ENCODE measurements around the gene COMMD1. TPM values are rescaled to one million over a fixed set of nuclear protein-coding genes. Genes with fewer than 3 reads are reported as not detected.

The COMMD1 gene
- total and polyA plus RNA-seq, 2 experiments from 2014 or later: 54.9 to 83.7 TPM

DNA sequence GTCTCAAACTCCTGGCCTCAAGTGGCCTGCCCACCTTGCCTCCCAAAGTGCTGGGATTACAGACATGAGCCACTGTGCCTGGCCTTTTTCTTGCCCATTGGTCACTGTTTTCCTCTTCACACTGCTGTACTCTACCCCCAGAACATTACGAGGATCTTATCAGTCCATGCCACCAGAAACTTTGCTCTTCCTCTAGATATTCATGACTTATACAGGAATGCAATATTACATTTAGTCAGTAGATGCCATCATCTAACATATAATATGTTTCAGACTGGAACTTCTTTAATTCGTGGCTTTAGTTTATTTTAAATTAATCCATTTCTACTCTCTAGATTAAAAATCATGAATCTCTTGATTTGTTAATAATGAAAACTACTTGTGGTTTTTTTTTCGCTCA is 135.5 kb downstream of the COMMD1 start:
- Histone ChIP-seq H3K27ac (ENCODE audit: low read depth) (no peak overlapping the region), H3K27me3 (ENCODE audit: insufficient read depth) (no peaks in the 10 kb centered on the region), H4K20me1 (replicated peaks; ENCODE audit: insufficient read depth) (no peaks in the 10 kb centered on the region), H3K4me3 (no peak overlapping the region), H3K79me2 (replicated peaks; ENCODE audit: insufficient read depth) (no peaks in the 10 kb centered on the region), H2AFZ (no peak overlapping the region), H3K36me3 (ENCODE audit: insufficient read depth) (no peaks in the 10 kb centered on the region), H3F3A (replicated peaks; ENCODE audit: low read depth) (no peaks in the 10 kb centered on the region), H3K4me2 (no peak overlapping the region), H3K9me2 (ENCODE audit: insufficient read depth) (no peaks in the 10 kb centered on the region), H3K4me1 (ENCODE audit: insufficient read depth) (0 out of 2 replicates have a peak, but pooled peaks cover 4% of the 10 kb centered on the region)
- Mint-ChIP-seq H3K27ac (no peak overlapping the region), H3K4me3 (no peak overlapping the region), H3K36me3 (ENCODE audit: low read depth) (peaks cover 29% of the 10 kb centered on the region; the same call in 2 of the 3 replicates), H3K9me3 (peaks cover 20% of the 10 kb centered on the region), H3K27me3 (ENCODE audit: insufficient read depth, low read depth, poor library complexity) (no peaks in the 10 kb centered on the region), H3K4me1 (peaks cover 6% of the 10 kb centered on the region; the same call in 1 of the 3 replicates)
- DNase-seq (ENCODE audit: low spot score): no peak
- TF ChIP-seq, protein P1, sequence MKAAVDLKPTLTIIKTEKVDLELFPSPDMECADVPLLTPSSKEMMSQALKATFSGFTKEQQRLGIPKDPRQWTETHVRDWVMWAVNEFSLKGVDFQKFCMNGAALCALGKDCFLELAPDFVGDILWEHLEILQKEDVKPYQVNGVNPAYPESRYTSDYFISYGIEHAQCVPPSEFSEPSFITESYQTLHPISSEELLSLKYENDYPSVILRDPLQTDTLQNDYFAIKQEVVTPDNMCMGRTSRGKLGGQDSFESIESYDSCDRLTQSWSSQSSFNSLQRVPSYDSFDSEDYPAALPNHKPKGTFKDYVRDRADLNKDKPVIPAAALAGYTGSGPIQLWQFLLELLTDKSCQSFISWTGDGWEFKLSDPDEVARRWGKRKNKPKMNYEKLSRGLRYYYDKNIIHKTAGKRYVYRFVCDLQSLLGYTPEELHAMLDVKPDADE (IDR thresholded peaks at IDR 0.05): no peak
- TF ChIP-seq STAT1 (IDR thresholded peaks at IDR 0.05; ENCODE audit: unreplicated experiment) (no peak), ZNF331 (CRISPR knock-in tag; IDR thresholded peaks at IDR 0.05; ENCODE audit: low read depth) (no peak), NANOG (IDR thresholded peaks at IDR 0.05; ENCODE audit: borderline replicate concordance) (no peak), EZH2 (IDR thresholded peaks at IDR 0.05; ENCODE audit: low read depth, unreplicated experiment) (no peak), EZH2phosphoT487 (IDR thresholded peaks at IDR 0.05; ENCODE audit: unreplicated experiment) (no peak), POLR2AphosphoS5 (IDR thresholded peaks at IDR 0.05; ENCODE audit: low read depth) (no peak), ZNF114 (CRISPR knock-in tag; IDR thresholded peaks at IDR 0.05) (no peak), CREB1 (CRISPR knock-in tag; IDR thresholded peaks at IDR 0.05; ENCODE audit: low read depth) (no peak), JUNB (IDR thresholded peaks at IDR 0.05; ENCODE audit: unreplicated experiment) (no peak)
- TF ChIP-seq, protein P2, sequence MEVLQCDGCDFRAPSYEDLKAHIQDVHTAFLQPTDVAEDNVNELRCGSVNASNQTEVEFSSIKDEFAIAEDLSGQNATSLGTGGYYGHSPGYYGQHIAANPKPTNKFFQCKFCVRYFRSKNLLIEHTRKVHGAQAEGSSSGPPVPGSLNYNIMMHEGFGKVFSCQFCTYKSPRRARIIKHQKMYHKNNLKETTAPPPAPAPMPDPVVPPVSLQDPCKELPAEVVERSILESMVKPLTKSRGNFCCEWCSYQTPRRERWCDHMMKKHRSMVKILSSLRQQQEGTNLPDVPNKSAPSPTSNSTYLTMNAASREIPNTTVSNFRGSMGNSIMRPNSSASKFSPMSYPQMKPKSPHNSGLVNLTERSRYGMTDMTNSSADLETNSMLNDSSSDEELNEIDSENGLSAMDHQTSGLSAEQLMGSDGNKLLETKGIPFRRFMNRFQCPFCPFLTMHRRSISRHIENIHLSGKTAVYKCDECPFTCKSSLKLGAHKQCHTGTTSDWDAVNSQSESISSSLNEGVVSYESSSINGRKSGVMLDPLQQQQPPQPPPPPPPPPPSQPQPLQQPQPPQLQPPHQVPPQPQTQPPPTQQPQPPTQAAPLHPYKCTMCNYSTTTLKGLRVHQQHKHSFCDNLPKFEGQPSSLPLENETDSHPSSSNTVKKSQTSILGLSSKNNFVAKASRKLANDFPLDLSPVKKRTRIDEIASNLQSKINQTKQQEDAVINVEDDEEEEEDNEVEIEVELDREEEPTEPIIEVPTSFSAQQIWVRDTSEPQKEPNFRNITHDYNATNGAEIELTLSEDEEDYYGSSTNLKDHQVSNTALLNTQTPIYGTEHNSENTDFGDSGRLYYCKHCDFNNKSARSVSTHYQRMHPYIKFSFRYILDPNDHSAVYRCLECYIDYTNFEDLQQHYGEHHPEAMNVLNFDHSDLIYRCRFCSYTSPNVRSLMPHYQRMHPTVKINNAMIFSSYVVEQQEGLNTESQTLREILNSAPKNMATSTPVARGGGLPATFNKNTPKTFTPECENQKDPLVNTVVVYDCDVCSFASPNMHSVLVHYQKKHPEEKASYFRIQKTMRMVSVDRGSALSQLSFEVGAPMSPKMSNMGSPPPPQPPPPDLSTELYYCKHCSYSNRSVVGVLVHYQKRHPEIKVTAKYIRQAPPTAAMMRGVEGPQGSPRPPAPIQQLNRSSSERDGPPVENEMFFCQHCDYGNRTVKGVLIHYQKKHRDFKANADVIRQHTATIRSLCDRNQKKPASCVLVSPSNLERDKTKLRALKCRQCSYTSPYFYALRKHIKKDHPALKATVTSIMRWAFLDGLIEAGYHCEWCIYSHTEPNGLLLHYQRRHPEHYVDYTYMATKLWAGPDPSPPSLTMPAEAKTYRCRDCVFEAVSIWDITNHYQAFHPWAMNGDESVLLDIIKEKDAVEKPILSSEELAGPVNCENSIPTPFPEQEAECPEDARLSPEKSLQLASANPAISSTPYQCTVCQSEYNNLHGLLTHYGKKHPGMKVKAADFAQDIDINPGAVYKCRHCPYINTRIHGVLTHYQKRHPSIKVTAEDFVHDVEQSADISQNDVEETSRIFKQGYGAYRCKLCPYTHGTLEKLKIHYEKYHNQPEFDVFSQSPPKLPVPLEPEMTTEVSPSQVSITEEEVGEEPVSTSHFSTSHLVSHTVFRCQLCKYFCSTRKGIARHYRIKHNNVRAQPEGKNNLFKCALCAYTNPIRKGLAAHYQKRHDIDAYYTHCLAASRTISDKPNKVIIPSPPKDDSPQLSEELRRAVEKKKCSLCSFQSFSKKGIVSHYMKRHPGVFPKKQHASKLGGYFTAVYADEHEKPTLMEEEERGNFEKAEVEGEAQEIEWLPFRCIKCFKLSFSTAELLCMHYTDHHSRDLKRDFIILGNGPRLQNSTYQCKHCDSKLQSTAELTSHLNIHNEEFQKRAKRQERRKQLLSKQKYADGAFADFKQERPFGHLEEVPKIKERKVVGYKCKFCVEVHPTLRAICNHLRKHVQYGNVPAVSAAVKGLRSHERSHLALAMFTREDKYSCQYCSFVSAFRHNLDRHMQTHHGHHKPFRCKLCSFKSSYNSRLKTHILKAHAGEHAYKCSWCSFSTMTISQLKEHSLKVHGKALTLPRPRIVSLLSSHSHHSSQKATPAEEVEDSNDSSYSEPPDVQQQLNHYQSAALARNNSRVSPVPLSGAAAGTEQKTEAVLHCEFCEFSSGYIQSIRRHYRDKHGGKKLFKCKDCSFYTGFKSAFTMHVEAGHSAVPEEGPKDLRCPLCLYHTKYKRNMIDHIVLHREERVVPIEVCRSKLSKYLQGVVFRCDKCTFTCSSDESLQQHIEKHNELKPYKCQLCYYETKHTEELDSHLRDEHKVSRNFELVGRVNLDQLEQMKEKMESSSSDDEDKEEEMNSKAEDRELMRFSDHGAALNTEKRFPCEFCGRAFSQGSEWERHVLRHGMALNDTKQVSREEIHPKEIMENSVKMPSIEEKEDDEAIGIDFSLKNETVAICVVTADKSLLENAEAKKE (CRISPR knock-in tag; IDR thresholded peaks at IDR 0.05): no peak
- TF ChIP-seq, protein P3, sequence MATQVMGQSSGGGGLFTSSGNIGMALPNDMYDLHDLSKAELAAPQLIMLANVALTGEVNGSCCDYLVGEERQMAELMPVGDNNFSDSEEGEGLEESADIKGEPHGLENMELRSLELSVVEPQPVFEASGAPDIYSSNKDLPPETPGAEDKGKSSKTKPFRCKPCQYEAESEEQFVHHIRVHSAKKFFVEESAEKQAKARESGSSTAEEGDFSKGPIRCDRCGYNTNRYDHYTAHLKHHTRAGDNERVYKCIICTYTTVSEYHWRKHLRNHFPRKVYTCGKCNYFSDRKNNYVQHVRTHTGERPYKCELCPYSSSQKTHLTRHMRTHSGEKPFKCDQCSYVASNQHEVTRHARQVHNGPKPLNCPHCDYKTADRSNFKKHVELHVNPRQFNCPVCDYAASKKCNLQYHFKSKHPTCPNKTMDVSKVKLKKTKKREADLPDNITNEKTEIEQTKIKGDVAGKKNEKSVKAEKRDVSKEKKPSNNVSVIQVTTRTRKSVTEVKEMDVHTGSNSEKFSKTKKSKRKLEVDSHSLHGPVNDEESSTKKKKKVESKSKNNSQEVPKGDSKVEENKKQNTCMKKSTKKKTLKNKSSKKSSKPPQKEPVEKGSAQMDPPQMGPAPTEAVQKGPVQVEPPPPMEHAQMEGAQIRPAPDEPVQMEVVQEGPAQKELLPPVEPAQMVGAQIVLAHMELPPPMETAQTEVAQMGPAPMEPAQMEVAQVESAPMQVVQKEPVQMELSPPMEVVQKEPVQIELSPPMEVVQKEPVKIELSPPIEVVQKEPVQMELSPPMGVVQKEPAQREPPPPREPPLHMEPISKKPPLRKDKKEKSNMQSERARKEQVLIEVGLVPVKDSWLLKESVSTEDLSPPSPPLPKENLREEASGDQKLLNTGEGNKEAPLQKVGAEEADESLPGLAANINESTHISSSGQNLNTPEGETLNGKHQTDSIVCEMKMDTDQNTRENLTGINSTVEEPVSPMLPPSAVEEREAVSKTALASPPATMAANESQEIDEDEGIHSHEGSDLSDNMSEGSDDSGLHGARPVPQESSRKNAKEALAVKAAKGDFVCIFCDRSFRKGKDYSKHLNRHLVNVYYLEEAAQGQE (IDR thresholded peaks at IDR 0.05; ENCODE audit: unreplicated experiment): no peak
- TF ChIP-seq, protein P4, sequence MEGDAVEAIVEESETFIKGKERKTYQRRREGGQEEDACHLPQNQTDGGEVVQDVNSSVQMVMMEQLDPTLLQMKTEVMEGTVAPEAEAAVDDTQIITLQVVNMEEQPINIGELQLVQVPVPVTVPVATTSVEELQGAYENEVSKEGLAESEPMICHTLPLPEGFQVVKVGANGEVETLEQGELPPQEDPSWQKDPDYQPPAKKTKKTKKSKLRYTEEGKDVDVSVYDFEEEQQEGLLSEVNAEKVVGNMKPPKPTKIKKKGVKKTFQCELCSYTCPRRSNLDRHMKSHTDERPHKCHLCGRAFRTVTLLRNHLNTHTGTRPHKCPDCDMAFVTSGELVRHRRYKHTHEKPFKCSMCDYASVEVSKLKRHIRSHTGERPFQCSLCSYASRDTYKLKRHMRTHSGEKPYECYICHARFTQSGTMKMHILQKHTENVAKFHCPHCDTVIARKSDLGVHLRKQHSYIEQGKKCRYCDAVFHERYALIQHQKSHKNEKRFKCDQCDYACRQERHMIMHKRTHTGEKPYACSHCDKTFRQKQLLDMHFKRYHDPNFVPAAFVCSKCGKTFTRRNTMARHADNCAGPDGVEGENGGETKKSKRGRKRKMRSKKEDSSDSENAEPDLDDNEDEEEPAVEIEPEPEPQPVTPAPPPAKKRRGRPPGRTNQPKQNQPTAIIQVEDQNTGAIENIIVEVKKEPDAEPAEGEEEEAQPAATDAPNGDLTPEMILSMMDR (conservative IDR thresholded peaks at IDR 0.05; ENCODE audit: low read depth in 2 of 2): no peak
- ATAC-seq: no peak

Data from GM23338 (cell line).